IMR-90 (cell line): ENCODE data around the gene PTPRN2. TPM values are rescaled to one million over a fixed set of nuclear protein-coding genes. Genes with fewer than 3 reads are reported as not detected.

Experiments
- ATAC-seq: fragments of 200-7000 bp; cut with Tn5 transposase; 2 replicates; pipeline ENCODE4 v1.9.1; 2020; ENCODE audit warnings: low read depth, mild to moderate bottlenecking, moderate library complexity
- BruUV-seq: library from RNA; stranded (reverse); fragments of 400-500 nt; replicated peaks from 2 replicates; lab custom pipeline; 2021; lab: Mats Ljungman, UMichigan
- CTCF ChIA-PET: fragments of 300-600 bp; formaldehyde crosslinking; extraction: SDS; loops from one replicate; lab custom pipeline; 2021; ENCODE audit warnings: antibody characterized with exemption; lab: Yijun Ruan, JAX
- POLR2A ChIA-PET: fragments of 300-600 bp; sonication (Branson Sonifier 250); formaldehyde crosslinking; loops from one replicate; lab custom pipeline; 2022; ENCODE audit warnings: antibody characterized with exemption; ENCODE audit not compliant: unreplicated experiment; lab: Charles Lee
- DNase-seq: peaks from one replicate; pipeline ENCODE4 v3.0.0; 2013
- H2AFZ ChIP-seq: replicated peaks from 2 replicates; pipeline ENCODE3; 2013; ENCODE audit warnings: low read length, mild to moderate bottlenecking; ENCODE audit not compliant: poor library complexity
- H2AK5ac ChIP-seq: 2 replicates; pipeline ENCODE4 v1.6.1; 2013; ENCODE audit warnings: low read depth, low read length, inconsistent platforms
- H2AK9ac ChIP-seq: replicated peaks from 2 replicates; pipeline ENCODE3; 2013; ENCODE audit warnings: mild to moderate bottlenecking, low read depth, low read length, moderate library complexity; ENCODE audit not compliant: poor library complexity
- H2BK120ac ChIP-seq: 2 replicates; pipeline ENCODE4 v1.6.1; 2013; ENCODE audit warnings: low read depth, low read length, inconsistent platforms
- H2BK15ac ChIP-seq: 3 replicates; pipeline ENCODE4 v1.6.1; 2013; ENCODE audit warnings: low read depth, low read length, inconsistent platforms
- H2BK20ac ChIP-seq: 2 replicates; pipeline ENCODE4 v1.6.1; 2013; ENCODE audit warnings: low read depth, mild to moderate bottlenecking, inconsistent platforms, low read length, moderate library complexity
- H2BK5ac ChIP-seq: 2 replicates; pipeline ENCODE4 v1.6.1; 2013; ENCODE audit warnings: mild to moderate bottlenecking, low read depth, low read length, inconsistent platforms; ENCODE audit not compliant: poor library complexity, severe bottlenecking
- H3K14ac ChIP-seq: replicated peaks from 2 replicates; pipeline ENCODE4 v1.6.1; 2013; ENCODE audit warnings: low read depth, low read length, inconsistent platforms
- H3K18ac ChIP-seq: 2 replicates; pipeline ENCODE4 v1.6.1; 2013; ENCODE audit warnings: low read depth, low read length, control low read depth
- H3K23ac ChIP-seq: 2 replicates; pipeline ENCODE4 v1.6.1; 2013; ENCODE audit warnings: low read depth, low read length, inconsistent platforms
- H3K27ac ChIP-seq: 2 replicates; pipeline ENCODE4 v1.5.1; 2013; ENCODE audit warnings: mild to moderate bottlenecking, control low read depth, low read length; ENCODE audit not compliant: insufficient read depth
- H3K27me3 ChIP-seq: 2 replicates; pipeline ENCODE4 v1.6.1; 2013; ENCODE audit warnings: low read length; ENCODE audit not compliant: control insufficient read depth, insufficient read depth
- H3K36me3 ChIP-seq: 2 replicates; pipeline ENCODE4 v1.6.1; 2013; ENCODE audit warnings: low read length, mixed read lengths; ENCODE audit not compliant: control insufficient read depth, insufficient read depth
- H3K4ac ChIP-seq: 2 replicates; pipeline ENCODE4 v1.6.1; 2013; ENCODE audit warnings: low read depth, low read length, inconsistent platforms
- H3K4me1 ChIP-seq: 2 replicates; pipeline ENCODE4 v1.6.1; 2013; ENCODE audit warnings: low read length, mixed read lengths; ENCODE audit not compliant: control insufficient read depth, insufficient read depth
- H3K4me2 ChIP-seq: 2 replicates; pipeline ENCODE4 v1.6.1; 2013; ENCODE audit warnings: low read depth, mild to moderate bottlenecking, control low read depth, low read length, moderate library complexity
- H3K4me3 ChIP-seq: 2 replicates; pipeline ENCODE4 v1.5.1; 2013; ENCODE audit warnings: low read depth, mild to moderate bottlenecking, control low read depth, low read length, moderate library complexity; ENCODE audit not compliant: insufficient read depth
- H3K56ac ChIP-seq: 2 replicates; pipeline ENCODE4 v1.6.1; 2013; ENCODE audit warnings: low read length, inconsistent platforms; ENCODE audit not compliant: insufficient read depth; ENCODE audit errors: extremely low read depth
- H3K79me1 ChIP-seq, 2 experiments: 2 replicates each; pipeline ENCODE4 v1.6.1; 2013; ENCODE audit warnings: low read length in 2 of 2, inconsistent platforms in 1 of 2, low read depth in 1 of 2
- H3K9ac ChIP-seq: 2 replicates; pipeline ENCODE4 v1.6.1; 2013; ENCODE audit warnings: low read depth, low read length, control low read depth
- H3K9me1 ChIP-seq: 2 replicates; pipeline ENCODE4 v1.6.1; 2013; ENCODE audit warnings: low read length, inconsistent platforms; ENCODE audit not compliant: insufficient read depth
- H3K9me3 ChIP-seq: 2 replicates; pipeline ENCODE4 v1.6.1; 2013; ENCODE audit warnings: low read length; ENCODE audit not compliant: control insufficient read depth, insufficient read depth
- H4K20me1 ChIP-seq: 2 replicates; pipeline ENCODE4 v1.6.1; 2013; ENCODE audit warnings: low read length, inconsistent platforms; ENCODE audit not compliant: insufficient read depth
- H4K5ac ChIP-seq: 2 replicates; pipeline ENCODE4 v1.6.1; 2013; ENCODE audit warnings: mild to moderate bottlenecking, low read depth, low read length, control low read depth
- H4K8ac ChIP-seq, 2 experiments: 2 replicates each; pipeline ENCODE4 v1.6.1; 2013; ENCODE audit warnings: low read depth in 2 of 2, low read length in 2 of 2, control low read depth in 1 of 2, inconsistent platforms in 1 of 2
- H4K91ac ChIP-seq: 2 replicates; pipeline ENCODE4 v1.6.1; 2013; ENCODE audit warnings: low read depth, low read length, inconsistent platforms; ENCODE audit not compliant: insufficient read depth
- BHLHE40 ChIP-seq: fragments of 150-350 bp; IDR thresholded peaks from 2 replicates; pipeline ENCODE4 v1.6.1; 2016; ENCODE audit warnings: mild to moderate bottlenecking, low read depth, low read length
- CEBPB ChIP-seq: IDR thresholded peaks from 2 replicates; pipeline ENCODE4 v1.6.1; 2012; ENCODE audit warnings: low read depth, low read length, improper control_type of control experiment
- CHD1 ChIP-seq: IDR thresholded peaks from 2 replicates; pipeline ENCODE4 v1.6.1; 2012; ENCODE audit warnings: low read depth, low read length, improper control_type of control experiment
- CTCF ChIP-seq: conservative IDR thresholded peaks from 2 replicates; pipeline ENCODE4 v1.5.1; 2012; ENCODE audit warnings: mild to moderate bottlenecking, low read depth, low read length, improper control_type of control experiment
- ELK1 ChIP-seq: fragments of 150-350 bp; IDR thresholded peaks from 2 replicates; pipeline ENCODE4 v1.6.1; 2016; ENCODE audit warnings: low read depth, mild to moderate bottlenecking, low read length, moderate library complexity, borderline replicate concordance
- FOS ChIP-seq: fragments of 150-350 bp; IDR thresholded peaks from 2 replicates; pipeline ENCODE4 v1.6.1; 2016; ENCODE audit warnings: low read depth, low read length
- MAFK ChIP-seq: IDR thresholded peaks from 2 replicates; pipeline ENCODE4 v1.6.1; 2012; ENCODE audit warnings: low read depth, low read length, improper control_type of control experiment
- MAZ ChIP-seq: IDR thresholded peaks from 2 replicates; pipeline ENCODE4 v1.6.1; 2012; ENCODE audit warnings: low read depth, mild to moderate bottlenecking, low read length, improper control_type of control experiment, moderate library complexity, borderline replicate concordance
- MXI1 ChIP-seq: IDR thresholded peaks from 2 replicates; pipeline ENCODE4 v1.6.1; 2012; ENCODE audit warnings: low read depth, mild to moderate bottlenecking, low read length, moderate library complexity, borderline replicate concordance
- NFE2L2 ChIP-seq: fragments of 150-350 bp; IDR thresholded peaks from 2 replicates; pipeline ENCODE4 v1.6.1; 2016; ENCODE audit warnings: low read depth, mild to moderate bottlenecking, low read length
- POLR2A ChIP-seq: IDR thresholded peaks from 2 replicates; pipeline ENCODE4 v1.6.1; 2012; ENCODE audit warnings: mild to moderate bottlenecking, low read depth, low read length
- RAD21 ChIP-seq: IDR thresholded peaks from 2 replicates; pipeline ENCODE4 v1.6.1; 2012; ENCODE audit warnings: low read length, improper control_type of control experiment
- RCOR1 ChIP-seq: IDR thresholded peaks from 2 replicates; pipeline ENCODE4 v1.6.1; 2012; ENCODE audit warnings: mild to moderate bottlenecking, low read length, improper control_type of control experiment; ENCODE audit not compliant: insufficient replicate concordance
- RFX5 ChIP-seq: IDR thresholded peaks from 2 replicates; pipeline ENCODE4 v1.8.0; 2012; ENCODE audit warnings: low read depth, mild to moderate bottlenecking, low read length, moderate library complexity
- SMC3 ChIP-seq: fragments of 150-350 bp; IDR thresholded peaks from 2 replicates; pipeline ENCODE4 v1.6.1; 2016; ENCODE audit warnings: low read depth, mild to moderate bottlenecking, antibody characterized with exemption, low read length, moderate library complexity
- USF2 ChIP-seq: fragments of 150-350 bp; IDR thresholded peaks from 2 replicates; pipeline ENCODE4 v1.6.1; 2017; ENCODE audit warnings: mild to moderate bottlenecking, antibody characterized with exemption, low read length, low read depth
- WGBS, 2 experiments: methylation state at CpG; one replicate each; pipeline versions ENCODE4 v1.1.5 to v1.1.7; 2013; ENCODE audit warnings: missing lambda C conversion rate in 2 of 2; ENCODE audit not compliant: insufficient read length in 1 of 2; ENCODE audit errors: extremely low coverage in 2 of 2; 5-methylcytosine and 5-hydroxymethylcytosine counted together
- dilution Hi-C: fragments of 300-500 bp; cut with HindIII; formaldehyde crosslinking; loops from one replicate; pipeline ENCODE4 v1.14.3; 2018; ENCODE audit warnings: low sequenced_read_pairs; ENCODE audit not compliant: unreplicated experiment
- in situ Hi-C: fragments of 300-500 bp; cut with MboI; formaldehyde crosslinking; loops from 3 replicates; pipeline ENCODE4 v1.14.3; 2019; ENCODE audit warnings: low sequenced_read_pairs, inconsistent platforms, mixed read lengths
- intact Hi-C: fragments of 100-400 bp; cut with micrococcal nuclease; formaldehyde crosslinking; loops from 2 replicates; pipeline ENCODE4 v1.10.0; 2022
- polyA plus RNA-seq, 3 experiments: library from polyadenylated mRNA; depleted of rRNA; stranded (reverse); fragments of >200 nt; gene quantifications; 2 replicates each; pipeline ENCODE4 v1.2.3, GENCODE V29; 2012; ENCODE audit warnings: low replicate concordance in 1 of 3
- total RNA-seq: library from RNA; depleted of rRNA; stranded (reverse); fragments of >200 nt; gene quantifications from 2 replicates; pipeline ENCODE4 v1.2.3, GENCODE V29; 2012

Gene PTPRN2
- total and polyA plus RNA-seq, 2 of the 4 experiments (the other 2 are of a cell fraction): 0.03 TPM; not detected in 1

GRCh38 chr7:157997080-157997440, 590.6 kb downstream of the PTPRN2 start:
- POLR2A ChIA-PET: no interaction called here
- no peak overlapping the region for H2AFZ ChIP-seq
- H3K4me2 ChIP-seq: no peak overlapping the region
- peaks cover 55% of the 10 kb centered on the region for H3K9me3 ChIP-seq
- WGBS, 2 experiments: 24% methylated on average over 3 of the region's 8 CpGs; no CpG with 5 or more reads in 1 of the 2 experiments
- no peak overlapping the region for H3K18ac ChIP-seq
- H4K91ac ChIP-seq: no peak overlapping the region
- no peaks in the 10 kb centered on the region for H3K79me1 ChIP-seq
- H3K27me3 ChIP-seq: no peaks in the 10 kb centered on the region
- H3K23ac ChIP-seq: no peak overlapping the region
- DNase-seq (no peak), ATAC-seq (no peak)
- no peaks in the 10 kb centered on the region for H4K20me1 ChIP-seq
- no peaks in the 10 kb centered on the region for H3K4me1 ChIP-seq
- no peak overlapping the region for H2BK5ac ChIP-seq
- CTCF ChIA-PET: no interaction called here
- TF ChIP-seq CHD1 (no peak), USF2 (no peak), SMC3 (no peak), RAD21 (no peak), FOS (no peak), MXI1 (no peak), CTCF (no peak), BHLHE40 (no peak), RFX5 (no peak), CEBPB (no peak), MAZ (no peak), ELK1 (no peak), NFE2L2 (no peak), MAFK (no peak), RCOR1 (no peak), POLR2A (no peak)
- no peak overlapping the region for H3K27ac ChIP-seq
- H2BK20ac ChIP-seq: no peak overlapping the region
- no peak overlapping the region for H2BK120ac ChIP-seq
- H2BK15ac ChIP-seq: no peak overlapping the region
- no peaks in the 10 kb centered on the region for H3K9me1 ChIP-seq
- dilution Hi-C loops (no loop called here), intact Hi-C loops (no loop called here), in situ Hi-C loops (no loop called here)
- no peak overlapping the region for H3K56ac ChIP-seq
- H2AK9ac ChIP-seq: no peak overlapping the region
- no peak overlapping the region for H3K9ac ChIP-seq
- H3K14ac ChIP-seq: no peak overlapping the region
- H3K4me3 ChIP-seq: no peak overlapping the region
- BruUV-seq: no TSS peak
- H2AK5ac ChIP-seq: no peak overlapping the region
- no peak overlapping the region for H3K4ac ChIP-seq
- no peaks in the 10 kb centered on the region for H3K36me3 ChIP-seq
- no peak overlapping the region for H4K5ac ChIP-seq
- no peak overlapping the region for H4K8ac ChIP-seq
